GM10847 (cell line): Measurements from ENCODE around the gene ADAMTSL2.

Experiments
- POLR2A ChIP-seq: IDR thresholded peaks from 2 replicates; pipeline ENCODE4 v1.6.1; 2011; ENCODE audit not compliant: insufficient read length; ENCODE audit errors: extremely low read depth

The ADAMTSL2 gene

DNA sequence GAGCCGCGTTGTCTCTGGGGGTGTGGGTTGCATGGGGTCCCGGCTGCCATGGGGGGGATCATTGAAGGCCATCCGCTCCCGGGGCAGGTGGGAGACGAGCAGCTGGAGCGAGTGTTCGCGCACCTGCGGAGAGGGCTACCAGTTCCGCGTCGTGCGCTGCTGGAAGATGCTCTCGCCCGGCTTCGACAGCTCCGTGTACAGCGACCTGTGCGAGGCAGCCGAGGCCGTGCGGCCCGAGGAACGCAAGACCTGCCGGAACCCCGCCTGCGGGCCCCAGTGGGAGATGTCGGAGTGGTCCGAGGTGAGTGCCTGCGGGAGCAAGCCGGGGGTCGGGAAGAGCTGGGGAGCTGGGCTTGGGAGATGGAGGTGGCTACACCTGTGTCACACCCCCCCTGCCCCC, 33.7 kb downstream of the ADAMTSL2 start:
- TF ChIP-seq POLR2A: no peak

- TF ChIP-seq POLR2A: no peak
These were observed 34.7 kb downstream of the ADAMTSL2 start for GRCh38 chr9:133569121-133569785.

DNA sequence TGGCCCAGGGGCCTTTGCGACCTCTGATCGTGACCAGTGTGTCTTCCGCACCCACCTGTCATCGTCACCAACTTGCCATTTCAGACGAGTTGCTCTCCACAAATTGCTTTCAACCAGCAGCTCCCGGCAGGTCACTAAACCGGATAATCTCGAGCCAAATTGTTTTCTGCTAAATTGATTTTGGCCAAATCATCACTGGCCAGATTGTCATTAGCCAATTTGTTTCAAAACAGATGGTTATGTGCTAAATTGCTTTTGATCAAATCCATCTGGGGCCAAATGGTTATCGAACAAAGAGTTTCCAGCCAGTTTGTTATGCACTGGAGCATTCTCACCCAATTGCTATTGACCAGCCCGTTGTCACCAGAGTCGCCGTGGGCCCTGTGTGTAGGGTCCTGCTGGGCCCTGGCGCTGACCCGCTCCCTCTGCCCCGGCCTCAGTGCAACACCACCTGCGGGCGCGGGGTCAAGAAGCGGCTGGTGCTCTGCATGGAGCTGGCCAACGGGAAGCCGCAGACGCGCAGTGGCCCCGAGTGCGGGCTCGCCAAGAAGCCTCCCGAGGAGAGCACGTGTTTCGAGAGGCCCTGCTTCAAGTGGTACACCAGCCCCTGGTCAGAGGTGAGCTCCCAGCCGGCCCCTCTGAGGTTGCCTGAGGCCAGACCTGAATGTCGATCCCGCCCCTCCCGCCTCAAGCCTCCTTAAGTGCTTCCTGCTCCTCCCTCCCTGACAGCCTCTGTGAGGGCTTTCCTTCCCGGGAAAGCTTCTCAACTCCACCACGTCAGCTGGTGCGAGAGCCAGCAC, 35.6 kb downstream of the ADAMTSL2 start:
- no peak for TF ChIP-seq POLR2A

DNA sequence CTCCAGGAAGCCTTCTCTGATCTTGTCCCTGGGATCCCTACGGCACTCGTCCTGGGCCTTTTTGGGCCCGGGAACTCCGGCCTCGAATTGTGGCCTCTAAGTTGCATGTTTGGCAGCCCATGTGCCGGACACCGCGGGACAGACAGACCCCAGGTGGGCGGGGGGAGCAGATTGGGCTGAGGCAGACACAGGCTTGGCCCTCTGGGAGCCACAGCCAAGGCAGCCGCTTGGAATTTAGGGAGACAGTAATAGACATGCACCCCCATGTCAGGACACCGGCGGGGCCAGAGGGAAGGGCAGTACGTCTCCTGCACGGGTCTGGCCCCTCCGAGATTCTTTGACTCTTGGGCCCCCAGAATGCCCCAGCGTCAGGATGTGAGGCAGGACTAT, 36.2 kb downstream of the ADAMTSL2 start:
- no peak for TF ChIP-seq POLR2A

GRCh38 chr9:133571391-133571890, 36.9 kb downstream of the ADAMTSL2 start:
- no peak for TF ChIP-seq POLR2A

- no peak for TF ChIP-seq POLR2A
These were observed 37.5 kb downstream of the ADAMTSL2 start for GRCh38 chr9:133571896-133572595.

GRCh38 chr9:133572821-133573361, 38.4 kb downstream of the ADAMTSL2 start:
- no peak for TF ChIP-seq POLR2A

DNA sequence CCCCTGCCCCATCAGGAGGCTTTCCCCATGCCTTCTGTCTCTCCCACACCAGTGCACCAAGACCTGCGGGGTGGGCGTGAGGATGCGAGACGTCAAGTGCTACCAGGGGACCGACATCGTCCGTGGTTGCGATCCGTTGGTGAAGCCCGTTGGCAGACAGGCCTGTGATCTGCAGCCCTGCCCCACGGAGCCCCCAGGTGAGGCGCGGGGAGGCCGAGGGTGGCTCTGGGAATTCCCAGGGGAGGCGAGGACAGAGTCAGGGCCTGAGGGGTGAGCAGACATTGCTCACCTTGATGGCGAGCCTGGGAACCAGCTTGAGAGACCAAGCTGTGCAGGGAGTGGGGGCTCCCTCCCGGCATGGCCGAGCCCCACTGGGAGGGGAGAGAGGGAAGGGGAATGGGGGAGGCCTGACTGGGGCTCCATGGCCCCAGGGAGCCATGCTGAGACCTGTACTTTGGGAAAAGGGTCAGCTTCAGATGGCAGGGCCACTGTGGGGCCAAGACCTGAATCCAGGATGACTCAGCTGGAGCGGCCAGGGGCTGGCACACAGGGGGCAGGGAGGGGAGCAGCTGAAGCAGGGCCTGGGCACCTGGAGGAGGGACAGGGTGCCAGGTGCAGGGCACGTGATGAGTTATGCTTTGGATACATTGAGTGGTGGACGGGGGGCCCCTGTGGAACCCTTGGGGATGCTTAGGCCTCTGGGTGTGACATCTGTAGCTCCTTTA, 39.4 kb downstream of the ADAMTSL2 start:
- no peak for TF ChIP-seq POLR2A

- TF ChIP-seq POLR2A: no peak
These were observed 40.3 kb downstream of the ADAMTSL2 start for GRCh38 chr9:133574771-133575170.

- no peak for TF ChIP-seq POLR2A
These were observed 40.9 kb downstream of the ADAMTSL2 start for GRCh38 chr9:133575186-133576030.

- no peak for TF ChIP-seq POLR2A
These were observed 41.7 kb downstream of the ADAMTSL2 start for GRCh38 chr9:133576031-133576874.

GRCh38 chr9:133576875-133577736, 42.6 kb downstream of the ADAMTSL2 start:
- TF ChIP-seq POLR2A: no peak
